Measurements from ENCODE around the gene ADCY2.

- no peak for TF ChIP-seq POLR2A (IDR thresholded peaks at IDR 0.05; ENCODE audit: low read length)
- TF ChIP-seq GATA1 (IDR thresholded peaks at IDR 0.05; ENCODE audit: low read depth, low read length) = no peak
Observed at GRCh38 chr5:7518947-7519560, 123.1 kb downstream of the ADCY2 start.
